GM20000 (cell line): ENCODE data around the gene UBXN2A.

Source experiments
- DNase-seq: peaks from one replicate; pipeline ENCODE4 v3.0.0; 2012; ENCODE audit warnings: low spot score
- CTCF ChIP-seq: IDR thresholded peaks from 2 replicates; pipeline ENCODE4 v1.5.1; 2012; ENCODE audit warnings: mild to moderate bottlenecking, control low read depth; ENCODE audit errors: extremely low read depth, missing control alignments

The UBXN2A gene

GRCh38 chr2:23988371-23988770 lies 48.1 kb downstream of the UBXN2A start:
- DNase-seq, result no peak

GRCh38 chr2:23992931-23993330 lies 52.7 kb downstream of the UBXN2A start:
- TF ChIP-seq CTCF, result no peak
- no peak for DNase-seq

More at GRCh38 chr2:23988371-23988770, 48.1 kb downstream of the UBXN2A start:
- TF ChIP-seq CTCF, result no peak

- DNase-seq, result no peak
- TF ChIP-seq CTCF, result no peak
Observed at GRCh38 chr2:23993736-23994269, 53.5 kb downstream of the UBXN2A start.

- DNase-seq, result no peak
- no peak for TF ChIP-seq CTCF
Observed at GRCh38 chr2:23994567-23994966, 54.3 kb downstream of the UBXN2A start.

- DNase-seq, result no peak
- no peak for TF ChIP-seq CTCF
Observed at GRCh38 chr2:24007693-24008092, 67.4 kb downstream of the UBXN2A start.

- DNase-seq, result no peak
- no peak for TF ChIP-seq CTCF
Observed at GRCh38 chr2:24008672-24009366, 68.6 kb downstream of the UBXN2A start.

- no peak for DNase-seq
- TF ChIP-seq CTCF, result no peak
Observed at GRCh38 chr2:24009367-24009679, 69.1 kb downstream of the UBXN2A start.
